Gastrocnemius medialis (tissue), 4 donors: ENCODE measurements around the gene SHISAL2A. TPM values are rescaled to one million over a fixed set of nuclear protein-coding genes. Genes with fewer than 3 reads are reported as not detected.

Experiments used
- ATAC-seq, 2 donors: fragments of 150-250 bp; one replicate each; pipeline ENCODE4 v1.9.1; 2016
- DNase-seq, 2 donors: peaks; one replicate each; pipeline ENCODE4 v3.0.0-alpha.2; 2019
- H3K27ac ChIP-seq, 4 donors: fragments of 200-600 bp; sonication (generic); 1 replicate in 1 of 4; 2 replicates in 3 of 4; pipeline ENCODE4 v1.5.1; 2016 to 2018; ENCODE audit warnings: mild to moderate bottlenecking in 2 of 4, moderate library complexity in 1 of 4
- H3K27me3 ChIP-seq, 3 donors: fragments of 200-600 bp; sonication (generic) in 2 of 3; 1 replicate in 1 of 3; 2 replicates in 2 of 3; pipeline versions ENCODE4 v1.5.1 to v1.6.0; 2016 to 2019; ENCODE audit warnings: mild to moderate bottlenecking in 1 of 3, moderate library complexity in 1 of 3
- H3K36me3 ChIP-seq, 2 donors: fragments of 200-600 bp; sonication (generic) in 1 of 2; one replicate each; pipeline ENCODE4 v1.5.1; 2017 to 2018
- H3K4me1 ChIP-seq, 2 donors: fragments of 200-600 bp; sonication (generic) in 1 of 2; one replicate each; pipeline ENCODE4 v1.5.1; 2016 to 2017; ENCODE audit warnings: mild to moderate bottlenecking in 2 of 2
- H3K4me3 ChIP-seq, 4 donors: fragments of 200-600 bp; sonication (generic) in 3 of 4; 1 replicate in 1 of 4; 2 replicates in 3 of 4; pipeline ENCODE4 v1.5.1; 2016 to 2019; ENCODE audit warnings: mild to moderate bottlenecking in 2 of 4
- H3K9me3 ChIP-seq, 3 donors: fragments of 200-600 bp; sonication (generic) in 2 of 3; 1 replicate in 1 of 3; 2 replicates in 2 of 3; pipeline ENCODE4 v1.5.1; 2016 to 2019
- CTCF ChIP-seq, 5 experiments: fragments of 450-650 bp in 3 of 5; fragments of 200-600 bp in 2 of 5; sonication (generic) in 2 of 5; IDR thresholded peaks in 4 of 5; conservative IDR thresholded peaks in 1 of 5; 1 replicate in 4 of 5; 2 replicates in 1 of 5; pipeline ENCODE4 v1.5.1; 2016 to 2019; ENCODE audit warnings: antibody characterized with exemption in 5 of 5, mild to moderate bottlenecking in 3 of 5, moderate library complexity in 3 of 5
- POLR2A ChIP-seq, 2 donors: fragments of 450-650 bp; IDR thresholded peaks; one replicate each; pipeline ENCODE4 v1.6.1; 2017; ENCODE audit warnings: antibody characterized with exemption in 2 of 2, mild to moderate bottlenecking in 2 of 2, moderate library complexity in 2 of 2
- in situ Hi-C, 4 donors: fragments of 200-750 bp; cut with MboI; loops; one replicate each; pipeline versions ENCODE4 v1.15.0 to v1.8.0; 2017; ENCODE audit warnings: low sequenced_read_pairs in 4 of 4
- intact Hi-C: fragments of 100-400 bp; cut with DNase I; formaldehyde crosslinking; loops from one replicate; pipeline ENCODE4 v1.15.1; 2023; ENCODE audit warnings: low total_unique reads
- total RNA-seq, 4 donors: library from RNA; depleted of rRNA; stranded (reverse); fragments of >200 nt; gene quantifications; one replicate each; pipeline versions ENCODE4 v1.1.0 to v1.2.3, GENCODE V29; 2016

Gene SHISAL2A
- total RNA-seq, 4 donors from 2014 or later = 0.33 to 0.41 TPM; not detected in 2

- no peak for DNase-seq
- no peak for TF ChIP-seq CTCF (IDR thresholded peaks at IDR 0.05 in 4 of 5, conservative IDR thresholded peaks at IDR 0.05 in 1 of 5)
- no peak for TF ChIP-seq POLR2A (IDR thresholded peaks at IDR 0.05)
- in situ Hi-C loops = no loop called here
- Histone ChIP-seq H3K27me3 (no peaks in the 10 kb centered on the region), H3K27ac (peak overlapping the region; percentile 12 to 56 (median 46)), H3K4me3 (no peak overlapping the region), H3K4me1 (peaks cover 11 to 16% of the 10 kb centered on the region in 2 donors), H3K9me3 (no peaks in the 10 kb centered on the region), H3K36me3 (no peaks in the 10 kb centered on the region)
- ATAC-seq = peak; percentile 20 to 28
- intact Hi-C loops = no loop called here
Measured at GRCh38 chr1:52636721-52637695, 4.0 kb downstream of the SHISAL2A start.

- DNase-seq (no peak), ATAC-seq (no peak)
- Histone ChIP-seq H3K9me3 (no peaks in the 10 kb centered on the region), H3K27me3 (no peaks in the 10 kb centered on the region), H3K4me1 (peaks cover 11 to 12% of the 10 kb centered on the region in 2 donors), H3K4me3 (no peak overlapping the region), H3K27ac (no peak overlapping the region), H3K36me3 (no peaks in the 10 kb centered on the region)
- TF ChIP-seq POLR2A (IDR thresholded peaks at IDR 0.05) (no peak), CTCF (IDR thresholded peaks at IDR 0.05 in 4 of 5, conservative IDR thresholded peaks at IDR 0.05 in 1 of 5) (no peak)
- in situ Hi-C loops = no loop called here
- intact Hi-C loops = no loop called here
Measured at GRCh38 chr1:52637946-52638345, 5.0 kb downstream of the SHISAL2A start.

GRCh38 chr1:52640697-52641096, 7.7 kb downstream of the SHISAL2A start:
- ATAC-seq (no peak), DNase-seq (no peak)
- Histone ChIP-seq H3K36me3 (no peaks in the 10 kb centered on the region), H3K4me3 (no peak overlapping the region), H3K27me3 (no peaks in the 10 kb centered on the region), H3K27ac (no peak overlapping the region), H3K4me1 (peaks cover 8 to 11% of the 10 kb centered on the region in 2 donors), H3K9me3 (no peaks in the 10 kb centered on the region)
- intact Hi-C loops (no loop called here), in situ Hi-C loops (no loop called here)
- no peak for TF ChIP-seq CTCF (IDR thresholded peaks at IDR 0.05 in 4 of 5, conservative IDR thresholded peaks at IDR 0.05 in 1 of 5)
- no peak for TF ChIP-seq POLR2A (IDR thresholded peaks at IDR 0.05)

GRCh38 chr1:52641307-52641706, 8.3 kb downstream of the SHISAL2A start:
- H3K36me3 ChIP-seq = no peaks in the 10 kb centered on the region
- no peak overlapping the region for H3K27ac ChIP-seq
- TF ChIP-seq POLR2A (IDR thresholded peaks at IDR 0.05) (no peak), CTCF (IDR thresholded peaks at IDR 0.05 in 4 of 5, conservative IDR thresholded peaks at IDR 0.05 in 1 of 5) (no peak)
- peaks cover 8 to 11% of the 10 kb centered on the region in 2 donors for H3K4me1 ChIP-seq
- no peak overlapping the region for H3K4me3 ChIP-seq
- no peaks in the 10 kb centered on the region for H3K27me3 ChIP-seq
- intact Hi-C loops = no loop called here
- no peaks in the 10 kb centered on the region for H3K9me3 ChIP-seq
- ATAC-seq (no peak), DNase-seq (no peak)
- in situ Hi-C loops = no loop called here
